ENCODE measurements around the gene THG1L.

Gene THG1L

GRCh38 chr5:157748760-157749461, 17.7 kb downstream of the THG1L start:
- peak; percentile 46 for DNase-seq (ENCODE audit: low read depth)
- H3K4me3 ChIP-seq (ENCODE audit: low read depth, low read length), result no peak overlapping the region

DNA sequence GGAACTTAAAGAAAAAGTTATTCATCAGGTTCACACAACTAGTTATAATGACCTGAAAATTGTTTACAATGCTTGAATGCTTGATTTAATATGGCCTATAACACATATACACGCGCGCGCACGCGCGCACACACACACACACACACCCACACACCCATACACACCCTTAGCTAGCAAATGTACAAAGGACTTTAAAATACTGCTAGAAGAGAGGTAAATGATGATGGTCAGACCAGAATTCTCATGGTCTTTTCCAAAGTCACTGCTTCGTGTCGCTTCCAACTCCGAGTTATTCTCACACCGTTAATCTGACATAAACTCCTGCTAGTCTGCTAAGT, 18.2 kb downstream of the THG1L start:
- no peak for DNase-seq (ENCODE audit: low read depth)
- H3K4me3 ChIP-seq (ENCODE audit: low read depth, low read length), result no peak overlapping the region

DNA sequence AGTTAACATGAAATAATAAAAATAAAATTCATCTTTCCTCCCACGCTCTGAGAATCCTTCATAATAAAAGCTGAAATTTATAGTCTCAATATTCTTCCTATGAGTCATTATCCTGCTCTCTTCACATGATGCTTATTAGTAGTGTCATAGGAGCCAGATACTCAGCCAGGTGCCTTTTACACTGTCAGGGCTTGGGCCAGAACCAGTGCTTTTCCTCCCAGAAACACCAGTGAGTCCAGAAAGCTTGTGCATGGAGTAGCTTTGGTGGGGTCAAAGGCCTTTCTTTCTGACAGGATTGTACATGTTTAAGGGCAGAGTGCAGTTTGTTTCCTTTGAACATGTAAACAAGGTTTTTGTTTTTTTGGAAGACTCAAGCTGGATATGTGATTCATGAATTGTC, 19.1 kb downstream of the THG1L start:
- H3K4me3 ChIP-seq (ENCODE audit: low read depth, low read length), result no peak overlapping the region
- no peak for DNase-seq (ENCODE audit: low read depth)

GRCh38 chr5:157756122-157756521, 24.9 kb downstream of the THG1L start:
- H3K4me3 ChIP-seq (ENCODE audit: low read depth, low read length), result no peak overlapping the region
- no peak for DNase-seq (ENCODE audit: low read depth)

DNA sequence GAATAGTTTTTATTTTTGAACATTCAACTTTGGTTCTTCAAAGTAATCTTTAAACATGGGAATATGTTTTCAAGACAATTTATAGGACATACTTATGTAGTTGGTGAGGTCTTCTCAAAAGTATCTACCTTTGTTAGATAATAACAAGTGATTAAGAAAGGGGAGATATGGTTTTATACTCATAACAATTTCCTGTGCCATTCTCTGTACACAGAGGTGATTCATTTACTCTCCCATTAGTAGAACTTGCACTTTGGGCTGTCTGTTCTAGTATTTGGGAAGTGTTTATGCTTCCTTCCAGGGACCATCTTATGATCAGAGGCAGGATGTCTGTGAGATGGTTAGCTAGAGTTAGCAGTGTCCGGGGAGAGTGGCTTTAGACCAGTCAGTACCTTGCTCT, 27.5 kb downstream of the THG1L start:
- DNase-seq (ENCODE audit: low read depth), result no peak
- no peak overlapping the region for H3K4me3 ChIP-seq (ENCODE audit: low read depth, low read length)

DNA sequence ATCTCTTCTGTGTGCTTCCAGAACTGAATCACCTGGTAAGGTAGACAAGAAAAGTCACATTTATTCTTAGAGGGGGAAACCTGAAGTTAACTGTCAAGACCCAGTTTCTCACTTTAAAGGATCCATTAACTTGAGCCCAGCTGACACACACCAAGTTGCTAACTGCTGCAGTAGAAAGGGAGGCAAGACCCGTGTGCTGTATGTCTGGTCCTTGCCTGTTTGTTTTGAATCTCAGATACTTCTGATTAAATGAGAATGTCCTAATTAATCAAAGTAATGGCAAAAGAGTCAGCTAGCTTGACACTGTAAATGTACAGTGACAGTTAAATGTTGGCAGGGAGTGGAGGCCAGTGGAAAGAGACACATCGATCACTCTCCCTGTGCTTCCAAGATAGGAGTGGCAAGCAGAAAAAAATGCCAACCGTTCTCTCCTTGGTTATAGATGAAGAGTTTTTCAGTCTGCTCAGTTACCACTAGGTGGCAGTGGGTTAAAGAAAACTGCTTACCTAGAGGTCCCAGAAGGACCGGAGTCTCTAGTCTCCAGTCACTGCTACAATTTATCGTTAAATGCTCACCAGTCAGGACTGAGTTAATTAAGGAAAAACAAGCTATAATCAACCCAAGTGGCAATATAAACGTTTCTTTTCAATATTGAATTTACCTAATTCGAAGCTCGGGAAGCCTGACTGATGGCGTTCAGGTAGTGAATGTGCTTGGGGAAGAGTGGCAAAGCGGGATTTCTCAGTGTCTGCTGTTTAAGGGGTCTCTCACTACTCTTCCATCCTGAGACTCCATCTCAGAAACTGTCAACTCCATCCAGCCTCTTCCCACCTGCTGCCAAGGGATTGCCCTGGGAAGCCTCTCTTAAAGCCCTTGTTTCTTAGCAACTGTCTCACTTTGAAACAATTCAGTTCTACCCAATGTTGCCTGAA, 30.7 kb downstream of the THG1L start:
- DNase-seq (ENCODE audit: low read depth), result peak; percentile 19

GRCh38 chr5:157764531-157764930, 33.3 kb downstream of the THG1L start:
- no peak for DNase-seq (ENCODE audit: low read depth)
- H3K4me3 ChIP-seq (ENCODE audit: low read depth, low read length), result no peak overlapping the region

More for the DNA sequence above, 30.7 kb downstream of the THG1L start:
- no peak overlapping the region for H3K4me3 ChIP-seq (ENCODE audit: low read depth, low read length)

- DNase-seq (ENCODE audit: low read depth), result no peak
- no peak overlapping the region for H3K4me3 ChIP-seq (ENCODE audit: low read depth, low read length)
Measured at GRCh38 chr5:157766442-157766841, 35.2 kb downstream of the THG1L start.

DNA sequence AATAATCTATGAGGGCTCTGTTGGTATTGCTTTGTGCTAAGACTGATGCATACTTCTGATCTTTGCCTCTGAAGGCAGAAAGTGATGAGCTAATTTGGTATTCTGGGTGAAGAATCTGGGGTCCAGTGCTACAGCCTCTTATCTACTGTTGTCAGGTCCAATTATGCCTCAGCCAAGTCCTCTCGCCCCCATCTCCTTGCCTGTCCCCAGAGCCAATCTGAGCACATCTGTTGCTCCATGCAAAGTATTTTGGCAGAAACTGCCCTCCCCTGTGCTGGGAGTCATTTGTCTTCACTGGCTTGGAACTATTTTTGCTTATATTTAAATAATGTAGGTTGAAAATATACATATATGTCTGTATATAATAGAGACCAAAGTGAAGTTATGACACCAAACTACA, 35.7 kb downstream of the THG1L start:
- H3K4me3 ChIP-seq (ENCODE audit: low read depth, low read length), result no peak overlapping the region
- DNase-seq (ENCODE audit: low read depth), result no peak

- no peak overlapping the region for H3K4me3 ChIP-seq (ENCODE audit: low read depth, low read length)
- no peak for DNase-seq (ENCODE audit: low read depth)
Measured at GRCh38 chr5:157767689-157768088, 36.5 kb downstream of the THG1L start.

DNA sequence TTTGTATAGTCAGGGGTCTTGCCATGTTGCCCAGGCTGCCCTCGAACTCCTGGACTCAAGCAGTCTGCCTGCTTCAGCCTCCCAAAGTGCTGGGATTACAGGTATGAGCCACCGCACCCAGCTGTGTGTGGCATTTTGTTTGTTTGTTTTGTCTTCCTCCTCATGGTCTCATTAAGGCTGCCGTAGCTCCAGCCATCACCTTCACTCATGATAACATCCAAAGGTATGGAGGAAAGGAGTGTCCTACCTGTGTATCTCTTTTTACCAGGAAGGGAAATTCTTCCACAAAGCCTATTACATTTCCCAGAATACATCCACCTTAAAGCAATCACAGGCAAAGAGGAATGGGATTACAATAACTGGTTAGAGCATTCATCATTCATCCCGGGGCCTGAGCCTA, 39.4 kb downstream of the THG1L start:
- no peak overlapping the region for H3K4me3 ChIP-seq (ENCODE audit: low read depth, low read length)
- no peak for DNase-seq (ENCODE audit: low read depth)

- DNase-seq (ENCODE audit: low read depth), result no peak
- H3K4me3 ChIP-seq (ENCODE audit: low read depth, low read length), result no peak overlapping the region
Measured at GRCh38 chr5:157772127-157772526, 40.9 kb downstream of the THG1L start.

- peak; percentile 22 for DNase-seq (ENCODE audit: low read depth)
- H3K4me3 ChIP-seq (ENCODE audit: low read depth, low read length), result no peak overlapping the region
Measured at GRCh38 chr5:157778121-157778805, 47.0 kb downstream of the THG1L start.

DNA sequence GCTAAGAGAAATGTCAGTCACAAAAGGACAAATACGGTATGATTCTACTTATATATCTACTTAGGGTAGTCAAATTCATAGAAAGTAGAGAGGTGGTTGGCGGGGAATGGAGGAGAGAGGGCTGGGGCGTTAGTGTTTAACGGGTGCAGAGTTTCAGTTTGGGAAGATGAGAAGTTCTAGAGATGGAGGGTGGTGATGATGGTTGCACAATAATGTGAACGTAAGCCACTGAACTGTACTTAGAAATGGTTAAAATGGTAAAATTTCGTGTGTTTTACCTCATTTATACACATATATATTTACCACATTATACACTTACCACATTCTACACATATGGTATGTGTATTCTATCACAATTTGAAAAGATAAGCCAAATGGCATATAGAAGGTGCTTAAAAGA, 48.0 kb downstream of the THG1L start:
- no peak for DNase-seq (ENCODE audit: low read depth)
- no peak overlapping the region for H3K4me3 ChIP-seq (ENCODE audit: low read depth, low read length)

- no peak for DNase-seq (ENCODE audit: low read depth)
- H3K4me3 ChIP-seq (ENCODE audit: low read depth, low read length), result no peak overlapping the region
Measured at GRCh38 chr5:157785801-157786200, 54.6 kb downstream of the THG1L start.

All from skeletal muscle cell (primary cell).